HEK293T (cell line): ENCODE results near the gene PRR22.
"Not testable (repeated sequence)": the region's sequence is repeated elsewhere in the genome, so short reads cannot be mapped to it uniquely, and the experiment has no call there.

Experiments used
- CTCF ChIA-PET: fragments of 350-600 bp; formaldehyde crosslinking; extraction: SDS; loops from one replicate; lab custom pipeline; 2021; ENCODE audit warnings: antibody characterized with exemption, inconsistent platforms; lab: Yijun Ruan, JAX
- POLR2A ChIA-PET: fragments of 350-600 bp; formaldehyde crosslinking; extraction: SDS; loops from one replicate; lab custom pipeline; 2020; ENCODE audit warnings: antibody characterized with exemption, inconsistent platforms; lab: Yijun Ruan, JAX
- DNase-seq: peaks from one replicate; pipeline ENCODE4 v3.0.0; 2012; ENCODE audit warnings: mixed read lengths; ENCODE audit errors: extremely low spot score
- ARNT ChIP-seq: fragments of 450-650 bp; IDR thresholded peaks from 2 replicates; pipeline ENCODE4 v1.6.1; 2017; ENCODE audit warnings: mild to moderate bottlenecking
- BHLHE40 ChIP-seq: fragments of 450-650 bp; IDR thresholded peaks from 2 replicates; pipeline ENCODE4 v1.6.1; 2016; ENCODE audit warnings: mild to moderate bottlenecking, moderate library complexity, borderline replicate concordance
- CTBP1 ChIP-seq: fragments of 450-650 bp; IDR thresholded peaks from 2 replicates; pipeline ENCODE4 v1.6.1; 2016; ENCODE audit warnings: borderline replicate concordance
- ELF4 ChIP-seq: fragments of 450-650 bp; IDR thresholded peaks from 2 replicates; pipeline ENCODE4 v1.6.1; 2017; ENCODE audit warnings: antibody characterized with exemption
- FOXA1 ChIP-seq: fragments of 450-650 bp; IDR thresholded peaks from 2 replicates; pipeline ENCODE4 v1.6.1; 2016; ENCODE audit warnings: mild to moderate bottlenecking
- FOXK2 ChIP-seq: fragments of 450-650 bp; IDR thresholded peaks from 2 replicates; pipeline ENCODE4 v1.6.1; 2016; ENCODE audit warnings: mild to moderate bottlenecking
- FOXM1 ChIP-seq: fragments of 450-650 bp; IDR thresholded peaks from 2 replicates; pipeline ENCODE4 v1.6.1; 2017; ENCODE audit warnings: mild to moderate bottlenecking, borderline replicate concordance
- HDGF ChIP-seq: fragments of 450-650 bp; IDR thresholded peaks from 2 replicates; pipeline ENCODE4 v1.6.1; 2017; ENCODE audit warnings: antibody characterized with exemption, borderline replicate concordance
- L3MBTL2 ChIP-seq: fragments of 450-650 bp; conservative IDR thresholded peaks from 2 replicates; pipeline ENCODE4 v1.6.1; 2016; ENCODE audit warnings: mild to moderate bottlenecking
- LEF1 ChIP-seq: fragments of 450-650 bp; IDR thresholded peaks from 2 replicates; pipeline ENCODE4 v1.6.1; 2017; ENCODE audit warnings: mild to moderate bottlenecking, borderline replicate concordance
- NFRKB ChIP-seq: fragments of 450-650 bp; IDR thresholded peaks from 2 replicates; pipeline ENCODE4 v1.6.1; 2016; ENCODE audit warnings: mild to moderate bottlenecking, moderate library complexity
- SP1 ChIP-seq: fragments of 450-650 bp; IDR thresholded peaks from 2 replicates; pipeline ENCODE4 v1.6.1; 2017
- SUZ12 ChIP-seq: fragments of 450-650 bp; IDR thresholded peaks from 2 replicates; pipeline ENCODE4 v1.6.1; 2016; ENCODE audit warnings: mild to moderate bottlenecking
- TARDBP ChIP-seq: fragments of 450-650 bp; IDR thresholded peaks from 2 replicates; pipeline ENCODE4 v1.6.1; 2016
- ZNF384 ChIP-seq: fragments of 450-650 bp; IDR thresholded peaks from 2 replicates; pipeline ENCODE4 v1.6.1; 2016
- TF ChIP-seq, protein P1 (sequence below): fragments of 450-650 bp; IDR thresholded peaks from 2 replicates; pipeline ENCODE4 v1.6.1; 2016

PRR22 gene

DNA sequence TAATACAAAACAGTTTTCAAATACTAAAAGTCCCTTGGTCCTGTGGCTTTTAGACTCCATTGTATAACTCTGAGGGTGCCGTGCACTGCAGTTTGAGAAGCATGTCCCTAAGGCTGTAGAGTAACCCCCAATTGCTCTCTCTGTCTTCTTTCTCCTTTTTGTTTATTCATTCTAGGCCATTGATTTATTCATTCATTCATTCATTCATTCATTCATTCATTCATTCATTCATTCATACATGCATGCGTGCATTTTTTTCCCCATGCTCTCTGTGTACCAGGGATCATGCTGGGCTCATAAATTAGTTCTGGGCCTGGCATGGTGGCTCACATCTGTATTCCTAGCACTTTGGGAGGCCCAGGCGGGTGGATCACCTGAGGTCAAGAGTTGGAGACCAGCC is 19.3 kb downstream of the PRR22 start:
- DNase-seq: no peak
- CTCF ChIA-PET: no interaction called here
- no peak for TF ChIP-seq LEF1
- no peak for TF ChIP-seq BHLHE40
- no peak for TF ChIP-seq NFRKB
- no peak for TF ChIP-seq L3MBTL2
- TF ChIP-seq CTBP1: no peak
- no peak for TF ChIP-seq TARDBP
- TF ChIP-seq, protein P1, sequence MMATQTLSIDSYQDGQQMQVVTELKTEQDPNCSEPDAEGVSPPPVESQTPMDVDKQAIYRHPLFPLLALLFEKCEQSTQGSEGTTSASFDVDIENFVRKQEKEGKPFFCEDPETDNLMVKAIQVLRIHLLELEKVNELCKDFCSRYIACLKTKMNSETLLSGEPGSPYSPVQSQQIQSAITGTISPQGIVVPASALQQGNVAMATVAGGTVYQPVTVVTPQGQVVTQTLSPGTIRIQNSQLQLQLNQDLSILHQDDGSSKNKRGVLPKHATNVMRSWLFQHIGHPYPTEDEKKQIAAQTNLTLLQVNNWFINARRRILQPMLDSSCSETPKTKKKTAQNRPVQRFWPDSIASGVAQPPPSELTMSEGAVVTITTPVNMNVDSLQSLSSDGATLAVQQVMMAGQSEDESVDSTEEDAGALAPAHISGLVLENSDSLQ: no peak
- no peak for TF ChIP-seq ZNF384
- no peak for TF ChIP-seq FOXM1
- no peak for TF ChIP-seq SP1
- no peak for TF ChIP-seq SUZ12
- POLR2A ChIA-PET: no interaction called here

DNA sequence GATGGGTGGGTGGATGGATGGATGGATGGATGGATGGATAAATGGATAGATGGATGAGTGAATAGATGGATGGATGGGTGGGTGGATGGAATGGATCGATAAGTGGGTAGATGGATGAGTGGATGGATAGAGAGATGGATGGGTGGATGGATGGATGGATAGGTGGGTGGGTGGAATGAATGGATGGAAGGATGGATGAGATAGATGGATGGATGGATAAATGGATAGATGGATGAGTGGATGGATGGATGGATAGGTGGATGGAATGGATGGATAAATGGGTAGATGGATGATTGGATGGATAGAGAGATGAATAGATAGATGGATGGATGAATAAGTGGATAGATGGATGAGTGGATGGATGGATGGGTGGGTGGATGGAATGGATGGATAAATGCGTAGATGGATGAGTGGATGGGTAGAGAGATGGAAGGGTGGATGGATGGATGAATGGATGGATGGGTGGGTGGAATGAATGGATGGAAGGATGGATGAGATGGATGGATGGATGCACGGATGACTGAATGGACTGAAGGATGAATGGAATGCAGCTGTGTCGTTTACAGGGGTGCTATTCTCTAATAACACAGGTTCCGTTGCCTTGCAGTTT is 21.8 kb downstream of the PRR22 start:
- TF ChIP-seq ELF4 (no peak), HDGF (no peak), ARNT (no peak), LEF1 (no peak), L3MBTL2 (no peak), SP1 (no peak), FOXM1 (no peak), BHLHE40 (no peak), SUZ12 (no peak), CTBP1 (no peak), FOXK2 (no peak)
- TF ChIP-seq, protein P1: no peak
- ChIA-PET POLR2A (no interaction called here), CTCF (no interaction called here)
- no peak for DNase-seq

- ChIA-PET POLR2A (no interaction called here), CTCF (no interaction called here)
- TF ChIP-seq TARDBP: no peak
- TF ChIP-seq BHLHE40: no peak
- no peak for TF ChIP-seq FOXK2
- no peak for TF ChIP-seq ELF4
- no peak for TF ChIP-seq SP1
- TF ChIP-seq NFRKB: no peak
- no peak for TF ChIP-seq LEF1
- no peak for DNase-seq
Measured at GRCh38 chr19:5753743-5754142, 30.8 kb downstream of the PRR22 start.

- no peak for TF ChIP-seq SUZ12
- no peak for TF ChIP-seq FOXM1
- TF ChIP-seq ARNT: no peak
- TF ChIP-seq SP1: no peak
- no peak for TF ChIP-seq FOXA1
- TF ChIP-seq, protein P1: no peak
- TF ChIP-seq L3MBTL2: no peak
- TF ChIP-seq ELF4: no peak
- TF ChIP-seq TARDBP: no peak
- no peak for TF ChIP-seq NFRKB
- no peak for TF ChIP-seq FOXK2
- no peak for TF ChIP-seq CTBP1
- TF ChIP-seq HDGF: no peak
- no peak for TF ChIP-seq LEF1
- TF ChIP-seq ZNF384: no peak
- TF ChIP-seq BHLHE40: no peak
- POLR2A ChIA-PET: no interaction called here
- CTCF ChIA-PET: interaction anchor here (0.7 kb wide), 1 partner anchor 223 kb away, joined by 3 read pairs; no protein-coding TSS in a partner anchor
- DNase-seq: no peak
Measured at GRCh38 chr19:5751709-5752108, 32.8 kb downstream of the PRR22 start.

DNA sequence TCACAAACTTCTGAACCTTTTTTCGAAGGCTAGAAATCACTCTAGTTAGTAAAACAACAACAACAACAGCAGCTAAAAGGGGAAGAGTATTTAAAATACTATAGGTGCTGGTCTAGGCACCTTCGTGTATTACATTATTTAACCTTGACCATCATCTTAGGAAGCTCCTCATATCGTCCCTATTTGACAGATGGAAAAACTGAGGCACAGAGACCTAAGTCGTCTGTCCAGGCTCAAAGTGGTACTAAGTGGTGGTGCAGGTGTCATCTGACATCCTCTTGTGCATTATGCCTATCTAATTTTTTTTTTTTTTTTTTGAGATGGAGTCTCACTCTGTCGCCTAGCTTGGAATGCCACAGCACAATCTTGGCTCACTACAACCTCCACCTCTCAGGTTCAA is 35.0 kb downstream of the PRR22 start:
- TF ChIP-seq FOXK2 (no peak), SUZ12 (no peak), LEF1 (no peak), TARDBP (no peak), ZNF384 (no peak), NFRKB (no peak), CTBP1 (no peak), HDGF (no peak)
- DNase-seq: no peak
- CTCF ChIA-PET: interaction anchor here (1.1 kb wide), 1 partner anchor 22 kb away, joined by 6 read pairs; no protein-coding TSS in a partner anchor
- POLR2A ChIA-PET: interaction anchor here (0.7 kb wide), 1 partner anchor 29 kb away, joined by 3 read pairs; the partner anchor contains the start of genes CATSPERD and LONP1

GRCh38 chr19:5748920-5749319 is 35.6 kb downstream of the PRR22 start:
- DNase-seq, POLR2A ChIA-PET: not testable (repeated sequence)
- CTCF ChIA-PET: interaction anchor here (0.6 to 1.1 kb wide), 2 partner anchors 21 to 1231 kb away, joined by 3 to 6 read pairs; partner anchors contain the start of gene PLIN4

- CTCF ChIA-PET, POLR2A ChIA-PET, DNase-seq: not testable (repeated sequence)
Measured at GRCh38 chr19:5744999-5745398, 39.5 kb downstream of the PRR22 start.
